SK-N-SH treated with all-trans-retinoic acid at 6 μM for 48 hours (cell line): Measurements from ENCODE around the gene RNF121.

ENCODE experiments used
- BACH2 ChIP-seq: fragments of 250-450 bp; sonication (Bioruptor Pico); IDR thresholded peaks from 2 replicates; pipeline ENCODE4 v1.9.0; 2021; ENCODE audit warnings: mild to moderate bottlenecking, borderline replicate concordance
- ISL1 ChIP-seq: fragments of 250-450 bp; sonication (Bioruptor Pico); IDR thresholded peaks from 2 replicates; pipeline ENCODE4 v2.1.2; 2022; ENCODE audit warnings: mild to moderate bottlenecking, moderate library complexity
- ZFP30 ChIP-seq: fragments of 450-650 bp; formaldehyde crosslinking; IDR thresholded peaks from 2 replicates; pipeline ENCODE4 v1.5.0; 2022; ENCODE audit warnings: mild to moderate bottlenecking, moderate library complexity
- ZNF8 ChIP-seq: fragments of 450-650 bp; formaldehyde crosslinking; IDR thresholded peaks from 2 replicates; pipeline ENCODE4 v1.5.0; 2020; ENCODE audit warnings: mild to moderate bottlenecking, moderate library complexity

- TF ChIP-seq ISL1, result no peak
- no peak for TF ChIP-seq ZFP30 (CRISPR knock-in tag)
- TF ChIP-seq ZNF8 (CRISPR knock-in tag), result no peak
- no peak for TF ChIP-seq BACH2 (CRISPR knock-in tag)
These were observed 47.7 kb downstream of the RNF121 start for GRCh38 chr11:71976551-71976950.
